Type B pancreatic cell (in vitro differentiated cells): ENCODE measurements around the gene LRRC51. TPM values are rescaled to one million over a fixed set of nuclear protein-coding genes. Genes with fewer than 3 reads are reported as not detected.

ENCODE experiments used
- DNase-seq: peaks from one replicate; pipeline ENCODE4 v3.0.0; 2021; ENCODE audit warnings: mixed read lengths; ENCODE audit not compliant: unreplicated experiment; ENCODE audit errors: extremely low spot score
- H3K27ac Mint-ChIP-seq: 2 replicates; pipeline ENCODE4 v1.8.0; 2021; ENCODE audit warnings: mild to moderate bottlenecking, mixed read lengths
- H3K27me3 Mint-ChIP-seq: 2 replicates; pipeline ENCODE4 v1.8.0; 2021; ENCODE audit warnings: mixed read lengths
- H3K36me3 Mint-ChIP-seq: 2 replicates; pipeline ENCODE4 v1.8.0; 2021; ENCODE audit warnings: mixed read lengths
- H3K4me1 Mint-ChIP-seq: one replicate; pipeline ENCODE4 v1.8.0; 2021; ENCODE audit warnings: mixed read lengths; ENCODE audit not compliant: unreplicated experiment
- H3K4me3 Mint-ChIP-seq: 2 replicates; pipeline ENCODE4 v1.8.0; 2021; ENCODE audit warnings: mild to moderate bottlenecking, mixed read lengths
- H3K9me3 Mint-ChIP-seq: 2 replicates; pipeline ENCODE4 v1.8.0; 2021; ENCODE audit warnings: mixed read lengths
- total RNA-seq: library from RNA; stranded (reverse); gene quantifications from 2 replicates; pipeline ENCODE4 v1.2.1, GENCODE V29; 2021; ENCODE audit warnings: low replicate concordance
- TF ChIP-seq, protein P1 (sequence below): fragments of 200-600 bp; sonication (generic); conservative IDR thresholded peaks from 2 replicates; pipeline ENCODE4 v1.5.0; 2021; ENCODE audit warnings: antibody characterized with exemption, mild to moderate bottlenecking

Gene LRRC51
- total RNA-seq, 1 donor from 2014 or later, result 14.7 TPM

DNA sequence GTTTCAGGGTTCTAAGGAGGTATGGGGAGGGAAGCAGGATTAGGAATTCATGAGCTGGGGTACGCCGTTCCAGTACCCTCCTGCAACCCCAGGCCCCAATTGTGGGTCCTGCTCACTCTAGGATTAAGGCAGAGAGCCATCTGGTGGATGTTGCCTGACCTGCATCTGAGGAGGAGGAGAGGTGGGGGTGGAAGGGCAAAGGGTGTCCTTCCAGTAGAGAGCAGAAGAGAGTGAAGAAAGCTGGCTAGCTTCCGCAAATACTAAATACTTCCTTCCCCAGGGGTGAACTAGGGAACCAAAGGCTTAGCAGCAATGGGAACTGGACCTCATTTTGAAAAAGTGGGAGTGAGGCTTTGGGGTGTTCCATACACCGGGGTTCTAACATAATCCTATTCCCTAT is 10.6 kb downstream of the LRRC51 start:
- TF ChIP-seq, protein P1, sequence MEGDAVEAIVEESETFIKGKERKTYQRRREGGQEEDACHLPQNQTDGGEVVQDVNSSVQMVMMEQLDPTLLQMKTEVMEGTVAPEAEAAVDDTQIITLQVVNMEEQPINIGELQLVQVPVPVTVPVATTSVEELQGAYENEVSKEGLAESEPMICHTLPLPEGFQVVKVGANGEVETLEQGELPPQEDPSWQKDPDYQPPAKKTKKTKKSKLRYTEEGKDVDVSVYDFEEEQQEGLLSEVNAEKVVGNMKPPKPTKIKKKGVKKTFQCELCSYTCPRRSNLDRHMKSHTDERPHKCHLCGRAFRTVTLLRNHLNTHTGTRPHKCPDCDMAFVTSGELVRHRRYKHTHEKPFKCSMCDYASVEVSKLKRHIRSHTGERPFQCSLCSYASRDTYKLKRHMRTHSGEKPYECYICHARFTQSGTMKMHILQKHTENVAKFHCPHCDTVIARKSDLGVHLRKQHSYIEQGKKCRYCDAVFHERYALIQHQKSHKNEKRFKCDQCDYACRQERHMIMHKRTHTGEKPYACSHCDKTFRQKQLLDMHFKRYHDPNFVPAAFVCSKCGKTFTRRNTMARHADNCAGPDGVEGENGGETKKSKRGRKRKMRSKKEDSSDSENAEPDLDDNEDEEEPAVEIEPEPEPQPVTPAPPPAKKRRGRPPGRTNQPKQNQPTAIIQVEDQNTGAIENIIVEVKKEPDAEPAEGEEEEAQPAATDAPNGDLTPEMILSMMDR, result peak; percentile 84
- Mint-ChIP-seq H3K27me3 (no peaks in the 10 kb centered on the region), H3K27ac (peak overlapping the region; percentile 17), H3K36me3 (peaks cover 4% of the 10 kb centered on the region), H3K4me3 (no peak overlapping the region), H3K4me1 (no peaks in the 10 kb centered on the region), H3K9me3 (no peaks in the 10 kb centered on the region)
- DNase-seq, result no peak

DNA sequence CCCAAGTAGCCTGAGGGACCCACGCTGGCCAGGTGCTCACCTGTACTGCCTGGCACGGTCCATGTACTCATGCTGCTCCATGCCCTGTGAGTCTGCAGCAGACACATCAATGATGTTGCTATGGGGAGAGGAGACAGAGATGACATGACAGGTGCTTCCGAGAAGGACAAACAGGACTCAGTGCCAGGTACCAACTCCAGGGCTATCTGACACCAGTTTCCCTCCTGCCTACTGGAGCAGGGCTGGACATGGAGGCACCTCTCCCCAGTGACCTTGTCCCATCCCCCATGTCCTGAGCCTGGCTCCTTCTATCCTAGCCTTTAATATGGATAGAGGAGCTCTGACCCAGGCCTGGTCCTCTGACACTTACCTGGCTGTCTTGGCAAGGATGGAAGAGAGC is 18.1 kb downstream of the LRRC51 start:
- peaks cover 14% of the 10 kb centered on the region for H3K36me3 Mint-ChIP-seq
- peaks cover 28% of the 10 kb centered on the region for H3K4me1 Mint-ChIP-seq
- H3K27ac Mint-ChIP-seq, result no peak overlapping the region
- peaks cover 3% of the 10 kb centered on the region for H3K9me3 Mint-ChIP-seq
- H3K27me3 Mint-ChIP-seq, result no peaks in the 10 kb centered on the region
- H3K4me3 Mint-ChIP-seq, result no peak overlapping the region
- no peak for DNase-seq
- TF ChIP-seq, protein P1, result no peak

DNA sequence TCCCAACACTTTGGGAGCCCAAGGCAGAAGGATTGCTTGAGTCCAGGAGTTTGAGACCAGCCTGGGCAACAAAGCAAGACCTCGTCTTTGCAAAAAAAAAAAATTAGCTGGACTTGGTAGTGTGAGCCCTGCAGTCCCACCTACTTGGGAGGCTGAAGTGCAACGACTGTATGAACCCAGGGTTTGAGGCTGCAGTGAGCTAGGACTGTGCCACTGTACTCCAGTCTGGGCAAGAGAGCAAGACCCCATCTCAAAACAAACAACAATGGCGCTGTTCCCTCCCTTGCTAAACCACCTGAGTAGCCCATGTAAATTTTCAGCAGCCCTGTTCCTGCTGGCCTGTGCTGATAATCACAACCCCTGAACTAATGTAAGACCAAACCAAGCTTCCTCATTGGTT is 19.4 kb downstream of the LRRC51 start:
- H3K36me3 Mint-ChIP-seq, result peaks cover 14% of the 10 kb centered on the region
- no peak for DNase-seq
- H3K27ac Mint-ChIP-seq, result no peak overlapping the region
- no peaks in the 10 kb centered on the region for H3K27me3 Mint-ChIP-seq
- TF ChIP-seq, protein P1, result no peak
- peaks cover 36% of the 10 kb centered on the region for H3K4me1 Mint-ChIP-seq
- H3K9me3 Mint-ChIP-seq, result peaks cover 8% of the 10 kb centered on the region
- no peak overlapping the region for H3K4me3 Mint-ChIP-seq

DNA sequence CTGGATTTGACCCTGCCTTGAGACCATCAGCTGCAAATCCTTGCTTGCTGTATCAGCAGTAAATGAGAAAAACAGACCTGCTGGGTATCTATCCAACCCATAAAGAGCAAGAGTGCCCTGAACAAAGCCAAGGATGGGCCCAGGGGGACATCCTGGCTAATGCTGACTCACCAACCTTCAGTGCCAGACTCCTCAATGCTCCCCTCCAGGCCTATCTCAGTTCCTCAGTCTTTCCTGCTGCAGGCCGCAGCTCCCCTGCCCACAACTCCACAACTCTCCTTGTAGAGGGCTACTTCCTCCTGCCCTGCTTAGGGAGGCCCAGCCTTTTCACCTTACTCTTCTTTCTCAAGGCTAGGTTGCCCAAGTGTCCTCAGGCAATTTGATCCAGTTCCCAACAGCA is 19.8 kb downstream of the LRRC51 start:
- Mint-ChIP-seq H3K4me1 (peaks cover 36% of the 10 kb centered on the region), H3K9me3 (peaks cover 8% of the 10 kb centered on the region), H3K4me3 (peak overlapping the region; percentile 35), H3K27ac (peak overlapping the region; percentile 49), H3K27me3 (no peaks in the 10 kb centered on the region), H3K36me3 (peaks cover 14% of the 10 kb centered on the region)
- TF ChIP-seq, protein P1, result no peak
- no peak for DNase-seq

DNA sequence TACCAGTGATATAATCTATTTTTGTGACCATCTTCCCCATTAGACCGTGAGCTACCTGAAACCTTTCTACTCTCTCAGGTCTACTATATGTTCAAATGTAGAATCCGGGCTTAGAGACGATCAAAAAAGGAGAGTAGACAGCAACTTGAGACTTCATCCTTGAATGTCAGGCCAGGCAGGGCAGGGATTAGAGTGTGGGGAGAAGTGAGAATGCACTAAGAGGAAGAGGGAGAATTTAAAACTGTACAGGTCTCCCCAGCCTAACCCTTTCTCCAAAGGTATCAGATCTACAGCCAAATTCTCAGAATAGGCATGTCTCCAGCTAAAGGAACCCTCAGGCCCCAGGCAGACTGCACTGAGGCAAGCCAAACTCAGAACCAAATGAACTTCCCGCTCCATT is 21.5 kb downstream of the LRRC51 start:
- H3K9me3 Mint-ChIP-seq, result peaks cover 8% of the 10 kb centered on the region
- peak overlapping the region; percentile 92 for H3K27ac Mint-ChIP-seq
- H3K27me3 Mint-ChIP-seq, result no peaks in the 10 kb centered on the region
- H3K36me3 Mint-ChIP-seq, result peaks cover 14% of the 10 kb centered on the region
- DNase-seq, result no peak
- TF ChIP-seq, protein P1, result no peak
- H3K4me3 Mint-ChIP-seq, result peak overlapping the region; percentile 93
- peaks cover 36% of the 10 kb centered on the region for H3K4me1 Mint-ChIP-seq

DNA sequence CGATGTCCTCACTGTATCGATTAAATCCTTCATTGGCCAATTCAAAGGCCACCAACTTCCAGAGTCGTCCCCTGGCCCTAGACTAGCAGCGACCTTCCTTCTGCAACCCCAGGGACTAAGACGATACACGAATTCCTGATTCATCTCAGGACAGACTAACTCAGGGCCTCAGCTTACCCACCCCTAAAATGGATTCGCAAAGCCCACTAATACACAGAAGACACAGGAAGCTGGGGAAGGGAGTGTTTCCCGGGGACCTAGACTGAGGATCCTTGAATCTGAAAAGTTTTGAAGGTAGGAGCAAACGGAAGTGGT is 21.9 kb downstream of the LRRC51 start:
- Mint-ChIP-seq H3K4me1 (peaks cover 36% of the 10 kb centered on the region), H3K4me3 (peak overlapping the region; percentile 93), H3K36me3 (peaks cover 14% of the 10 kb centered on the region), H3K9me3 (peaks cover 8% of the 10 kb centered on the region), H3K27ac (peak overlapping the region; percentile 92), H3K27me3 (no peaks in the 10 kb centered on the region)
- TF ChIP-seq, protein P1, result no peak
- no peak for DNase-seq
